DMS79 treated with DMSO at 0.1 percent for 48 hours (cell line): Measurements from ENCODE around the gene UPK2.
A peak's percentile ranks its signal among the peaks of the same experiment; 100 is the strongest.
"Not testable (repeated sequence)": the region's sequence is repeated elsewhere in the genome, so short reads cannot be mapped to it uniquely, and the experiment has no call there.

ENCODE experiments used
- DNase-seq: peaks from one replicate; lab custom pipeline; 2025; lab: John Stamatoyannopoulos, UW

The UPK2 gene

GRCh38 chr11:118988280-118988679 is 32.2 kb downstream of the UPK2 start:
- DNase-seq = peak; percentile 76

DNA sequence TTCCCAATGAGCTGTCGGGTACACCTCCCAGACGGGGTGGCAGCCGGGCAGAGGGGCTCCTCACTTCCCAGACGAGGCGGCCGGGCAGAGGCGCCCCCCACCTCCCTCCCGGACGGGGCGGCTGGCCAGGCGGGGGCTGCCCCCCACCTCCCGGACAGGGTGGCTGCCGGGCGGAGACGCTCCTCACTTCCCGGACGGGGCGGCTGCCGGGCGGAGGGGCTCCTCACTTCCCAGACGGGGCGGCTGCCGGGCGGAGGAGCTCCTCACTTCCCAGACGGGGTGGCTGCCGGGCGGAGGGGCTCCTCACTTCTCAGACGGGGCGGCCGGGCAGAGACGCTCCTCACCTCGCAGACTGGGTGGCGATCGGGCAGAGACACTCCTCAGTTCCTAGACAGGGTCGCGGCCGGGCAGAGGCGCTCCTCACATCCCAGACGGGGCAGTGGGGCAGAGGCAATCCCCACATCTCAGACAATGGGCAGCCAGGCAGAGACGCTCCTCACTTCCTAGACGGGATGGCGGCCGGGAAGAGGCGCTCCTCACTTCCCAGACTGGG is 35.5 kb downstream of the UPK2 start:
- not testable (repeated sequence) for DNase-seq

DNA sequence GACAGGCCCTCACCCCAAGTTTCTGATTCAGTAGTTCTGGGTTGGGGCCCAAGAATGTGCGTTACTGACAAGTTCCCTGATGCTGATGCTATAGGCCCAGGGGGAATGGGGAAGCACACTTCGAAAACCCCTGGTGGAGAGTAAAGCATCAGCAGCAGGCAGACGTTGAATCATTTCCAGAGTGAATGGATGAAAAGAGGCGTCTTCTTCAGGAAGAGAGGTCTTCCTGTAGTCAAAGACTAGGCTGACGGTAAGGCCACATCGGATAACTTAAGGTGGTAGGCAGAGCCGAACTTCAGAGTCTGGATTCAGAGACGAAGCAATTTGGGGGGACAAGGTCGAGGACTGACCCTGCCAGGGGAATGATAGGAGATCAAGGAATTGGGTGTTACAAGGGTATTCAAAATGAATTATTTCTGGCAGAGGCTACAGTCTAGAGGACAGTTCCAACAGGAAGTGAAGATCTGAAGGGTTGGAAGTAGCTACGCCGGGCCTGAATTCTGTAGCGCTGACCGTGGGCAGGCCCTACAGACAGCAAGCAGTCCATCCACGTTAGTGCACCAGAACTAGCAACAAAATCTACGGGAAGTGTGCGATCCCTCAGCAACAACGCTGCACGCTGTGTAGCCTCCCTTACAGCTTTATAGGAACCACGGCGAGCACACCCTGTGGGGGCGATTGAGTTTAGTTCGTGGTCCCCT is 41.0 kb downstream of the UPK2 start:
- peak; percentile 46 for DNase-seq

GRCh38 chr11:118997627-118998387 is 41.7 kb downstream of the UPK2 start, which contains the start of gene CENATAC:
TSS of gene CENATAC (plus strand) at chr11:118998138. CDS start at chr11:118998198, 60 bp downstream.
- peak; percentile 97 for DNase-seq

GRCh38 chr11:118998388-118998717 is 42.3 kb downstream of the UPK2 start:
- no peak for DNase-seq

DNA sequence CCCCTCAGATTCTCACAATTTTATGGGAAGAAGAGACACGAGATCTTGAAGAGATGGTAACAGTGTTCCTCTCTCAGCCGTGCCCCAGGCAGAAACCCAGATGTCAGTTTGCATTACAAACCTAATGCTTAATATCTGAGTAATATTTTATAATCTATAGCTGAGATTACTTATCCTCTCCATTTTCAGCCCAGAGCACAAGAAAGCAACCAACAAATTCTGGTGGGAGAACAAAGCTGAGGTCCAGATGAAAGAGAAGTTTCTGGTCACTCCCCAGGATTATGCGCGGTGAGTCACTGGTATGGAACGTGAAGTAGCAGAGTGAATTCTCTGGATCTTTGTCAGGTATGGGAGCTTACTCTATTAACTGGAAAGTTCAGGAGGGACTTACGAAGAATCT is 42.7 kb downstream of the UPK2 start:
- DNase-seq = no peak

GRCh38 chr11:119000906-119001305 is 44.8 kb downstream of the UPK2 start:
- DNase-seq = no peak

DNA sequence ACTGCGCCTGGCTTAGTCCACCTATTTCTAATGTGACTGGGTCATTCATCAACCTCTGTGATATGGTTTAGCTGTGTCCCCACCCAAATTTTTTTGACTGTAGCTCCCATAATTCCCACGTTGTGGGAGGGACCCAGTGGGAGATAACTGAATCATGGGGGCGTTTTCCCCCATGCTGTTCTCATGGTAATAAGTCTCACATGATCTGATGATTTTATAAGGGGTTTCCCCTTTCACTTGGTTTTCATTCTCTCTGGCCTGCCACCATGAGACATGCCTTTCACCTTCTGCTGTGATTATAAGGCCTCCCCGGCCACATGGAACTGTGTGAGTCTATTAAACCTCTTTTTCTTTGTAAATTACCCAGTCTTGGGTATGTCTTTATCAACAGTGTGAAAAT is 50.6 kb downstream of the UPK2 start:
- no peak for DNase-seq
